Melanocyte of skin (primary cell): ENCODE measurements around the gene NME5. TPM values are rescaled to one million over a fixed set of nuclear protein-coding genes. Genes with fewer than 3 reads are reported as not detected.

Experiments
- small RNA-seq, 2 donors: library from RNA; depleted of rRNA; stranded (forward); fragments of <200 nt; gene quantifications; one replicate each; pipeline ENCODE3, GENCODE V24; 2012
- total RNA-seq, 2 donors: library from RNA; depleted of rRNA; stranded (reverse); fragments of >200 nt; gene quantifications; 2 replicates each; pipeline ENCODE4 v1.2.3, GENCODE V29; 2012

The NME5 gene, protein sequence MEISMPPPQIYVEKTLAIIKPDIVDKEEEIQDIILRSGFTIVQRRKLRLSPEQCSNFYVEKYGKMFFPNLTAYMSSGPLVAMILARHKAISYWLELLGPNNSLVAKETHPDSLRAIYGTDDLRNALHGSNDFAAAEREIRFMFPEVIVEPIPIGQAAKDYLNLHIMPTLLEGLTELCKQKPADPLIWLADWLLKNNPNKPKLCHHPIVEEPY
- 10 to 100 TPM in 1 of 2 donors, 1 to 10 TPM in 1; 8.7 to 12.7 TPM for total RNA-seq

GRCh38 chr5:138138949-138139780 is at the start of gene NME5:
NME5 (minus strand) TSS chr5:138139428; CDS start chr5:138138780, 648 bp downstream.

GRCh38 chr5:138178516-138179276 is 39.5 kb upstream of the NME5 start, which contains the start of the genes BRD8 and KIF20A:
BRD8 (minus strand) TSS chr5:138178630; CDS start chr5:138178614, 16 bp downstream.
KIF20A (plus strand) TSS chr5:138179112; CDS start chr5:138179681, 569 bp downstream.

GRCh38 chr5:138083702-138084101 is 55.5 kb downstream of the NME5 start, which contains the start of gene WNT8A:
WNT8A (plus strand) TSS chr5:138084033; CDS start chr5:138084128, 95 bp downstream.

Small RNAs within 50 kb of the gene (small RNA-seq; reads per million reads assigned to genes)
- gene RNU6-1148P (0 reads per million in 2 donors), gene RNU6-460P (0.06 to 0.34 reads per million in 2 donors), gene RNU6-888P (0.26 to 0.35 reads per million in 2 donors)

Other genes with a start within 250 kb of the NME5 start
- gene PKD2L2, start 250.0 kb downstream of the NME5 start, total RNA-seq, result under 1 TPM; under 0.01 to 0.33 TPM
- 10 to 100 TPM; 31.0 to 45.8 TPM for gene FAM13B, start 106.3 kb downstream of the NME5 start, total RNA-seq
- not detected for gene WNT8A, start 55.4 kb downstream of the NME5 start, total RNA-seq
- gene BRD8, start 39.2 kb upstream of the NME5 start, total RNA-seq, result 10 to 100 TPM; 50.3 to 53.7 TPM
- gene KIF20A, start 39.7 kb upstream of the NME5 start, total RNA-seq, result 100 to 1,000 TPM in 1 of 2 donors, 10 to 100 TPM in 1; 87.4 to 102 TPM
- gene CDC23, start 73.9 kb upstream of the NME5 start, total RNA-seq, result 10 to 100 TPM; 26.2 to 37.0 TPM
- gene GFRA3, start 135.2 kb upstream of the NME5 start, total RNA-seq, result 1 to 10 TPM in 1 of 2 donors, under 1 TPM in 1; 0.67 to 1.0 TPM
- 10 to 100 TPM in 1 of 2 donors, 1 to 10 TPM in 1; 6.9 to 20.0 TPM for gene CDC25C, start 192.4 kb upstream of the NME5 start, total RNA-seq
- gene FAM53C, start 198.8 kb upstream of the NME5 start, total RNA-seq, result 10 to 100 TPM; 53.3 to 60.9 TPM
- 10 to 100 TPM; 49.6 to 52.9 TPM for gene KDM3B, start 213.3 kb upstream of the NME5 start, total RNA-seq